ENCODE measurements around the gene LOXHD1.

DNA sequence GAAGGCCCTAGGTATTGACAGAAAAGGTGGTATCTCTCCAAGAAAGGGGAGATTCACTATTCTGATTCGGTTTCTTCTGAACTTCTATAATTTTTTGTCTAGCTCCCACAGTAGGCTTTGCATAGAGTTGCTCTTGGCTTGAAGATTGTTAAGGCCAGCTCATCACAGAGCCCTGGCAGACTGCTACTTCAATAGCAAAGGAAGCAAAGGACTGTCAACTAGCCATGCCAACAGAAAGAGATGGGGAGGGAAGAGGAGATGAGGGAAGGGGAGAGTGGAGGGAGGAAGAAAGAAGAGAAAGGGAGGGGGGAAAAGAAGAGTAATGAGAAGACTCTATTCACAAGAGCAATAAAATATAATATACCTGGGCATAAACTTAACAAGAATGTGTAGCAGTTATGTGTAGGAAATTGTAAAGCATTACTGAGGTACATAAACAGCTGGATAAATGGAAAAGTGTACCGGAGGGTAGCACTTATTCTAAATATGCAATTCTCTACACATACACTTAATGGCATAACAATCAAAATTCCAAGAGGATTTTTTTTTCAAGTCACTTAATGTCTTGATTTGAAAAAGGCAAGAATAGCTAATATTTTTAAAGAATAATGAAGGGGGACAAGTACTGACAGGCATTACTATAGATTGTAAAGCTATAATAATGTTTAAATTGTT, 102.5 kb downstream of the LOXHD1 start:
- TF ChIP-seq, protein P1, sequence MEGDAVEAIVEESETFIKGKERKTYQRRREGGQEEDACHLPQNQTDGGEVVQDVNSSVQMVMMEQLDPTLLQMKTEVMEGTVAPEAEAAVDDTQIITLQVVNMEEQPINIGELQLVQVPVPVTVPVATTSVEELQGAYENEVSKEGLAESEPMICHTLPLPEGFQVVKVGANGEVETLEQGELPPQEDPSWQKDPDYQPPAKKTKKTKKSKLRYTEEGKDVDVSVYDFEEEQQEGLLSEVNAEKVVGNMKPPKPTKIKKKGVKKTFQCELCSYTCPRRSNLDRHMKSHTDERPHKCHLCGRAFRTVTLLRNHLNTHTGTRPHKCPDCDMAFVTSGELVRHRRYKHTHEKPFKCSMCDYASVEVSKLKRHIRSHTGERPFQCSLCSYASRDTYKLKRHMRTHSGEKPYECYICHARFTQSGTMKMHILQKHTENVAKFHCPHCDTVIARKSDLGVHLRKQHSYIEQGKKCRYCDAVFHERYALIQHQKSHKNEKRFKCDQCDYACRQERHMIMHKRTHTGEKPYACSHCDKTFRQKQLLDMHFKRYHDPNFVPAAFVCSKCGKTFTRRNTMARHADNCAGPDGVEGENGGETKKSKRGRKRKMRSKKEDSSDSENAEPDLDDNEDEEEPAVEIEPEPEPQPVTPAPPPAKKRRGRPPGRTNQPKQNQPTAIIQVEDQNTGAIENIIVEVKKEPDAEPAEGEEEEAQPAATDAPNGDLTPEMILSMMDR (conservative IDR thresholded peaks at IDR 0.05; ENCODE audit: low read depth, low read length) = no peak
- TF ChIP-seq POLR2A (IDR thresholded peaks at IDR 0.05; ENCODE audit: low read depth, low read length) (no peak), CEBPB (IDR thresholded peaks at IDR 0.05; ENCODE audit: low read depth, low read length) (no peak), MAFK (IDR thresholded peaks at IDR 0.05; ENCODE audit: low read depth, low read length) (no peak), SMC3 (IDR thresholded peaks at IDR 0.05; ENCODE audit: low read depth, low read length) (no peak), RCOR1 (IDR thresholded peaks at IDR 0.05; ENCODE audit: insufficient replicate concordance, low read length) (no peak), FOS (IDR thresholded peaks at IDR 0.05; ENCODE audit: low read depth, low read length) (no peak), MXI1 (IDR thresholded peaks at IDR 0.05; ENCODE audit: borderline replicate concordance, low read depth, low read length) (no peak), RAD21 (IDR thresholded peaks at IDR 0.05; ENCODE audit: low read length) (no peak), RFX5 (IDR thresholded peaks at IDR 0.05; ENCODE audit: low read depth, low read length) (no peak), CHD1 (IDR thresholded peaks at IDR 0.05; ENCODE audit: low read depth, low read length) (no peak)
- TF ChIP-seq, protein P2, sequence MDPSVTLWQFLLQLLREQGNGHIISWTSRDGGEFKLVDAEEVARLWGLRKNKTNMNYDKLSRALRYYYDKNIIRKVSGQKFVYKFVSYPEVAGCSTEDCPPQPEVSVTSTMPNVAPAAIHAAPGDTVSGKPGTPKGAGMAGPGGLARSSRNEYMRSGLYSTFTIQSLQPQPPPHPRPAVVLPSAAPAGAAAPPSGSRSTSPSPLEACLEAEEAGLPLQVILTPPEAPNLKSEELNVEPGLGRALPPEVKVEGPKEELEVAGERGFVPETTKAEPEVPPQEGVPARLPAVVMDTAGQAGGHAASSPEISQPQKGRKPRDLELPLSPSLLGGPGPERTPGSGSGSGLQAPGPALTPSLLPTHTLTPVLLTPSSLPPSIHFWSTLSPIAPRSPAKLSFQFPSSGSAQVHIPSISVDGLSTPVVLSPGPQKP (IDR thresholded peaks at IDR 0.05; ENCODE audit: borderline replicate concordance, low read depth, low read length) = no peak
- TF ChIP-seq, protein P3, sequence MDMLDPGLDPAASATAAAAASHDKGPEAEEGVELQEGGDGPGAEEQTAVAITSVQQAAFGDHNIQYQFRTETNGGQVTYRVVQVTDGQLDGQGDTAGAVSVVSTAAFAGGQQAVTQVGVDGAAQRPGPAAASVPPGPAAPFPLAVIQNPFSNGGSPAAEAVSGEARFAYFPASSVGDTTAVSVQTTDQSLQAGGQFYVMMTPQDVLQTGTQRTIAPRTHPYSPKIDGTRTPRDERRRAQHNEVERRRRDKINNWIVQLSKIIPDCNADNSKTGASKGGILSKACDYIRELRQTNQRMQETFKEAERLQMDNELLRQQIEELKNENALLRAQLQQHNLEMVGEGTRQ (IDR thresholded peaks at IDR 0.05; ENCODE audit: low read depth, low read length) = no peak
